HepG2 (cell line): ENCODE results near the gene TOB1. TPM values are rescaled to one million over a fixed set of nuclear protein-coding genes. Genes with fewer than 3 reads are reported as not detected.

Experiments used
- ARNT2 ChIP-seq: sonication (generic); formaldehyde crosslinking; IDR thresholded peaks from 2 replicates; pipeline ENCODE4 v1.8.0; 2022; ENCODE audit warnings: mild to moderate bottlenecking, low read depth, missing genetic modification reagents, moderate library complexity
- EEA1 ChIP-seq: sonication (generic); formaldehyde crosslinking; IDR thresholded peaks from 2 replicates; pipeline ENCODE4 v1.5.1; 2020; ENCODE audit warnings: mild to moderate bottlenecking, missing genetic modification reagents, borderline replicate concordance
- FOSL2 ChIP-seq: sonication (generic); formaldehyde crosslinking; IDR thresholded peaks from 2 replicates; pipeline ENCODE4 v1.4.0; 2020; ENCODE audit warnings: missing genetic modification reagents
- GABPB1 ChIP-seq: IDR thresholded peaks from 2 replicates; pipeline ENCODE4 v1.6.1; 2016; ENCODE audit warnings: mild to moderate bottlenecking, missing genetic modification reagents, moderate library complexity, missing compliant biosample characterization
- GLI4 ChIP-seq: sonication (generic); formaldehyde crosslinking; IDR thresholded peaks from 2 replicates; pipeline ENCODE4 v1.5.1; 2020; ENCODE audit warnings: missing genetic modification reagents, mild to moderate bottlenecking, moderate library complexity, borderline replicate concordance
- ISL2 ChIP-seq: sonication (generic); formaldehyde crosslinking; IDR thresholded peaks from 2 replicates; pipeline ENCODE4 v1.5.0; 2020; ENCODE audit warnings: missing genetic modification reagents
- PRDM10 ChIP-seq: sonication (generic); formaldehyde crosslinking; IDR thresholded peaks from 2 replicates; pipeline ENCODE4 v1.4.0; 2020; ENCODE audit warnings: low read depth, missing genetic modification reagents
- SNAI1 ChIP-seq: sonication (generic); formaldehyde crosslinking; IDR thresholded peaks from 2 replicates; pipeline ENCODE4 v1.5.0; 2020; ENCODE audit warnings: mild to moderate bottlenecking, missing genetic modification reagents, borderline replicate concordance
- STAG1 ChIP-seq: sonication (generic); formaldehyde crosslinking; IDR thresholded peaks from 2 replicates; pipeline ENCODE4 v1.4.0; 2020; ENCODE audit warnings: missing genetic modification reagents
- YEATS2 ChIP-seq: sonication (generic); formaldehyde crosslinking; IDR thresholded peaks from 2 replicates; pipeline ENCODE4 v1.4.0; 2020; ENCODE audit warnings: missing genetic modification reagents, borderline replicate concordance
- ZGPAT ChIP-seq: IDR thresholded peaks from 2 replicates; pipeline ENCODE4 v1.6.1; 2016; ENCODE audit warnings: mild to moderate bottlenecking
- ZMYM3 ChIP-seq: sonication (generic); formaldehyde crosslinking; IDR thresholded peaks from 2 replicates; pipeline ENCODE4 v1.5.1; 2020; ENCODE audit warnings: mild to moderate bottlenecking, missing genetic modification reagents
- polyA plus RNA-seq, 8 experiments: library from polyadenylated mRNA; depleted of rRNA in 3 of 8; stranded (reverse) in 7 of 8; unstranded in 1 of 8; fragments of >200 nt; fragmentation: Illumina TruSeq in 4 of 8; extraction: Trizol in 4 of 8; gene quantifications; 2 replicates each; pipeline versions ENCODE4 v1.2.1 to v1.2.3, GENCODE V29; 2011 to 2016; ENCODE audit warnings: low read depth in 4 of 8, missing spikeins in 1 of 8, mixed read lengths in 1 of 8; ENCODE audit not compliant: insufficient read depth in 1 of 8
- total RNA-seq, 5 experiments: library from RNA; depleted of rRNA; stranded (reverse); fragments of >200 nt; fragmentation: Illumina TruSeq; extraction: Trizol; gene quantifications; 2 replicates each; pipeline ENCODE4 v1.2.3, GENCODE V29; 2016; ENCODE audit warnings: low read depth in 1 of 5
- TF ChIP-seq, protein P1 (sequence below): sonication (generic); formaldehyde crosslinking; IDR thresholded peaks from 2 replicates; pipeline ENCODE4 v1.5.1; 2020; ENCODE audit warnings: mild to moderate bottlenecking, missing genetic modification reagents
- TF ChIP-seq, protein P2 (sequence below): sonication (generic); formaldehyde crosslinking; IDR thresholded peaks from 2 replicates; pipeline ENCODE4 v1.9.0; 2021; ENCODE audit warnings: missing genetic modification reagents, borderline replicate concordance
- TF ChIP-seq, protein P3 (sequence below): IDR thresholded peaks from 2 replicates; pipeline ENCODE4 v1.6.1; 2016
- TF ChIP-seq, protein P4 (sequence below): sonication (generic); formaldehyde crosslinking; IDR thresholded peaks from 2 replicates; pipeline ENCODE4 v1.5.0; 2020; ENCODE audit warnings: mild to moderate bottlenecking, missing genetic modification reagents, moderate library complexity

TOB1 gene
- total and polyA plus RNA-seq, 2 of the 13 experiments (the other 11 are each of a cell fraction or from before 2014, with no cell fraction given) = 21.9 to 57.7 TPM

GRCh38 chr17:50841949-50842354 lies 24.2 kb downstream of the TOB1 start (continued):
- TF ChIP-seq, protein P1, sequence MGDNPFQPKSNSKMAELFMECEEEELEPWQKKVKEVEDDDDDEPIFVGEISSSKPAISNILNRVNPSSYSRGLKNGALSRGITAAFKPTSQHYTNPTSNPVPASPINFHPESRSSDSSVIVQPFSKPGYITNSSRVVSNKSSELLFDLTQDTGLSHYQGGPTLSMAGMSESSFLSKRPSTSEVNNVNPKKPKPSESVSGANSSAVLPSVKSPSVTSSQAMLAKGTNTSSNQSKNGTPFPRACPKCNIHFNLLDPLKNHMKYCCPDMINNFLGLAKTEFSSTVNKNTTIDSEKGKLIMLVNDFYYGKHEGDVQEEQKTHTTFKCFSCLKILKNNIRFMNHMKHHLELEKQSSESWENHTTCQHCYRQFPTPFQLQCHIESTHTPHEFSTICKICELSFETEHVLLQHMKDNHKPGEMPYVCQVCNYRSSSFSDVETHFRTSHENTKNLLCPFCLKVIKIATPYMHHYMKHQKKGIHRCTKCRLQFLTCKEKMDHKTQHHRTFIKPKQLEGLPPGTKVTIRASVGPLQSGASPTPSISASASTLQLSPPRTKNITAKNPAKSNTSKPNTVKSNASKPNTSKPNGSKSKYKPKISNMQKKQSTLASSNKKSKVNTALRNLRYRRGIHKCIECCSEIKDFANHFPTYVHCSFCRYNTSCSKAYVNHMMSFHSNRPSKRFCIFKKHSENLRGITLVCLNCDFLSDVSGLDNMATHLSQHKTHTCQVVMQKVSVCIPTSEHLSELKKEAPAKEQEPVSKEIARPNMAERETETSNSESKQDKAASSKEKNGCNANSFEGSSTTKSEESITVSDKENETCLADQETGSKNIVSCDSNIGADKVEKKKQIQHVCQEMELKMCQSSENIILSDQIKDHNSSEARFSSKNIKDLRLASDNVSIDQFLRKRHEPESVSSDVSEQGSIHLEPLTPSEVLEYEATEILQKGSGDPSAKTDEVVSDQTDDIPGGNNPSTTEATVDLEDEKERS = no peak
- TF ChIP-seq ZGPAT (CRISPR knock-in tag) (0 out of 2 replicates have a peak, but pooled peaks have one; percentile 38), GABPB1 (CRISPR knock-in tag) (0 out of 2 replicates have a peak, but pooled peaks have one; percentile 14), EEA1 (CRISPR knock-in tag) (no peak), ARNT2 (no peak), STAG1 (peak; percentile 92), SNAI1 (CRISPR knock-in tag) (no peak), ZMYM3 (no peak), ISL2 (CRISPR knock-in tag) (no peak), GLI4 (CRISPR knock-in tag) (no peak), YEATS2 (CRISPR knock-in tag) (no peak), PRDM10 (no peak), FOSL2 (CRISPR knock-in tag) (peak; percentile 19; the same call in 1 of the 2 replicates)
- TF ChIP-seq, protein P2, sequence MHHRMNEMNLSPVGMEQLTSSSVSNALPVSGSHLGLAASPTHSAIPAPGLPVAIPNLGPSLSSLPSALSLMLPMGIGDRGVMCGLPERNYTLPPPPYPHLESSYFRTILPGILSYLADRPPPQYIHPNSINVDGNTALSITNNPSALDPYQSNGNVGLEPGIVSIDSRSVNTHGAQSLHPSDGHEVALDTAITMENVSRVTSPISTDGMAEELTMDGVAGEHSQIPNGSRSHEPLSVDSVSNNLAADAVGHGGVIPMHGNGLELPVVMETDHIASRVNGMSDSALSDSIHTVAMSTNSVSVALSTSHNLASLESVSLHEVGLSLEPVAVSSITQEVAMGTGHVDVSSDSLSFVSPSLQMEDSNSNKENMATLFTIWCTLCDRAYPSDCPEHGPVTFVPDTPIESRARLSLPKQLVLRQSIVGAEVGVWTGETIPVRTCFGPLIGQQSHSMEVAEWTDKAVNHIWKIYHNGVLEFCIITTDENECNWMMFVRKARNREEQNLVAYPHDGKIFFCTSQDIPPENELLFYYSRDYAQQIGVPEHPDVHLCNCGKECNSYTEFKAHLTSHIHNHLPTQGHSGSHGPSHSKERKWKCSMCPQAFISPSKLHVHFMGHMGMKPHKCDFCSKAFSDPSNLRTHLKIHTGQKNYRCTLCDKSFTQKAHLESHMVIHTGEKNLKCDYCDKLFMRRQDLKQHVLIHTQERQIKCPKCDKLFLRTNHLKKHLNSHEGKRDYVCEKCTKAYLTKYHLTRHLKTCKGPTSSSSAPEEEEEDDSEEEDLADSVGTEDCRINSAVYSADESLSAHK (CRISPR knock-in tag) = no peak
- TF ChIP-seq, protein P3, sequence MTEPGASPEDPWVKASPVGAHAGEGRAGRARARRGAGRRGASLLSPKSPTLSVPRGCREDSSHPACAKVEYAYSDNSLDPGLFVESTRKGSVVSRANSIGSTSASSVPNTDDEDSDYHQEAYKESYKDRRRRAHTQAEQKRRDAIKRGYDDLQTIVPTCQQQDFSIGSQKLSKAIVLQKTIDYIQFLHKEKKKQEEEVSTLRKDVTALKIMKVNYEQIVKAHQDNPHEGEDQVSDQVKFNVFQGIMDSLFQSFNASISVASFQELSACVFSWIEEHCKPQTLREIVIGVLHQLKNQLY (CRISPR knock-in tag) = no peak
- TF ChIP-seq, protein P4, sequence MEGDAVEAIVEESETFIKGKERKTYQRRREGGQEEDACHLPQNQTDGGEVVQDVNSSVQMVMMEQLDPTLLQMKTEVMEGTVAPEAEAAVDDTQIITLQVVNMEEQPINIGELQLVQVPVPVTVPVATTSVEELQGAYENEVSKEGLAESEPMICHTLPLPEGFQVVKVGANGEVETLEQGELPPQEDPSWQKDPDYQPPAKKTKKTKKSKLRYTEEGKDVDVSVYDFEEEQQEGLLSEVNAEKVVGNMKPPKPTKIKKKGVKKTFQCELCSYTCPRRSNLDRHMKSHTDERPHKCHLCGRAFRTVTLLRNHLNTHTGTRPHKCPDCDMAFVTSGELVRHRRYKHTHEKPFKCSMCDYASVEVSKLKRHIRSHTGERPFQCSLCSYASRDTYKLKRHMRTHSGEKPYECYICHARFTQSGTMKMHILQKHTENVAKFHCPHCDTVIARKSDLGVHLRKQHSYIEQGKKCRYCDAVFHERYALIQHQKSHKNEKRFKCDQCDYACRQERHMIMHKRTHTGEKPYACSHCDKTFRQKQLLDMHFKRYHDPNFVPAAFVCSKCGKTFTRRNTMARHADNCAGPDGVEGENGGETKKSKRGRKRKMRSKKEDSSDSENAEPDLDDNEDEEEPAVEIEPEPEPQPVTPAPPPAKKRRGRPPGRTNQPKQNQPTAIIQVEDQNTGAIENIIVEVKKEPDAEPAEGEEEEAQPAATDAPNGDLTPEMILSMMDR (CRISPR knock-in tag) = peak; percentile 93
